HG03175 (cell line): ENCODE results near the gene DNAJC27.

ENCODE experiments used
- ATAC-seq: cut with Tn5 transposase; IDR thresholded peaks from one replicate; pipeline ENCODE4 v1.9.1; 2021; ENCODE audit warnings: mild to moderate bottlenecking, moderate library complexity; ENCODE audit not compliant: unreplicated experiment

DNAJC27 gene

DNA sequence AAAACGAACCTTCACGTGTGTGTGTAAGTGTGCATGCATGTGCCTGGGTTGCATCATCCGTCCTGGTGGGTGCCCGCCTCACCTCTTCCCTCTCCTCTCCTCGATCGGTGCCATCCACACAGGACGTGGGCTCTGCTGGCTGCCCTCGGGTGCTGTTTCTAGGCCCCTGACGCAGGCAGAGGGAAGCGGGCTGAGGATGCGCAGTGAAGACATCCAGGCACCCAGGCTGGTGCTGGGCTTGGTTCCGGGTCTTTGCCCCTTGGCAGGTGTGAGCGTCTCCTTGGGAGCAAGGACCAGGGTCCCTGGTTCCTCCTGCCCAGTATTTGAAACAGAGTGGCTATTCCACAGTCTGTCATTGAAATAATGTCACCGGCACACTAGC lies 45.5 kb downstream of the DNAJC27 start:
- no peak for ATAC-seq

DNA sequence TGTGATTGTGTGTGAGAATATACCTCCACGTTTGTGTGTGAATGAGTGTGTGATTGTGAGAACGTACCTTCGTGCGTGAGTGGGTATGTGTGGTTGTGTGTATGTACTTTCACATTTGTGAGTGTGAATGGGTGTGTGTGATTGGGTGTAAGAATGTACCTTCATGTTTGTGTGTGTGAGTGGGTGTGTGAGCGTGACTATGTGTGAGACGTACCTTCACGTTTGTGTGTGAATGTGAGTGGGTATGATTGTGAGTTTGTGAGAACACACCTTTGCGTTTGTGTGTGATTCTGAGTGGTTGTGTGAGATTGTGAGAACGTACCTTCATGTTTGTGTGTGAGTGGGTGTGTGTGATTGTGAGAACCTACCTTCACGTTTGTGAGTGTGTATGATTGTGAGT lies 45.9 kb downstream of the DNAJC27 start:
- no peak for ATAC-seq

DNA sequence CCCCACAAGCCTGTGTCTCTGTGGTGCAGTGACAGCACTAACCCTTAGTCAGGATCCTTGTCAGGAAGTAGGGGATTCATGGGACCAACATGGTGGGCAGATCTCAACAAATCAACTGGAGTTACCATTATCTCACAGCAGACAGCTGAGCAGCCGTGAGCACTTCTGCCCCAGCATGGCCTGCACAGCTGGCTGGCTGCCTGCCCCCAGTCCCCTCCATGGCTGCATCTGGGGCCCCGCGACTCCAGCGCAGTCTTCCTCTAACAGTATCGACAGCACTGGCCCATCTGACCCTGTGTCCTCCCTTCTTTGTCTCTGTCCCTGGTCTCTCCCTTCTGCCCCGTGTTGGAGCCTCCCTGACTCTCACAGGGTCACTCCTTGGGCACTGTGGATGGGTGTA lies 47.0 kb downstream of the DNAJC27 start:
- ATAC-seq: no peak

DNA sequence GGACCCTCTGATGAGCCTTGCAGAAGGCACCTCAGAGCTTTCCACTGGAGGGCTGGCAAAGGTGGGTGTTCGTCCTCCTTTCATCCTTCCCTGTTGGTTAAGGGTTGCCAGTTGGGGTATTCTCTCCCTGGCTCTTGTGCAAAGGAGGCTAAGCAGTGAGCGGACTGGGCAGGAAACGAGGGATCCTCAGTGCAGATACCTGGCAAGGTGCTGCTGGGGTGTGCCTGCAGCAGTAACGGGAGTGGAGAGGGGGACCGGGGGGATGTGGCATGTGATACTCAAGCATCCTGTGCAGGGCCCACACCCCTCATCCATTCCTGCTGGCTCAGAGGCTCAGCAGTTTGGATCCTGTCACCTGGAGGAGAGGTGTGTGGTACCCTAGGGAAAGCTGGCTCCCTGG lies 47.5 kb downstream of the DNAJC27 start:
- no peak for ATAC-seq

DNA sequence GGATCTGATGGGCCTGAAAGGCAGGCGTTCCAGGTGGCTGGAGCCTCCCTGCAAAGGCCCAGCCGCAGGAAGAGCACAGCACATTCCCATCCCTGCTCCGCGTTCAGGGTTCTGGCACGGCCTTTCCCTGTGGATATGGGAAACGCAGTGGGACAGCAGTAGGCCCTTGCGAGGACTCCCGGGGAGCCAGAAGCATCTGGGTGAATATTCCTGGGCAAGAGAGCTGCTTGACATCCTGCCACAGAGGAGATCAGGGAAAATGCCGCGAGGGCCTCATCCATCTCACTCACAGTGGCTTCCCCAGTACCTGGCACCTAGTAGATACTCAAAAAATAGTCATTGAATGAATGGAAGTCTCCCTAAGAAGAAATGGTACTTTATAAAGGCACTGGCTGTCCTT lies 48.6 kb downstream of the DNAJC27 start:
- no peak for ATAC-seq

DNA sequence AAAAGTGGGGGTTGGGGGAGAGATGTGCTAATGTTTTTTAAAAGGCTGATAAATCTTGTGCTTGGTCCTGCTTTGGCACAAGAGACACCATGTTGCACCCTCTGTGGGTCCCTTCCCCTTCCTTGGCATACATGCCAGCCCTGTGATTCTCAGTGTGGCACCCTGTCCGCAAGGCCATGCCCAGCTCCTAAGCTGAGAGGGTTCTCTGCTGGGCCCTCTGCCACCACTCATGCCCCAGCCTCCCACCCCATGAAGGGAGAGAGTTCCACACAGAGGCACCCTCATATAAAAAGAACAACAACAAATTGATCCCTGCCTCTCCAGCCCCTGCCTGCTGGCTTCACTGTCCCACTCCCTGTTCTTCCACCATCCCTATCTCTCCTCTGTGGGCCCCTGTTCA lies 49.2 kb downstream of the DNAJC27 start:
- ATAC-seq: no peak

DNA sequence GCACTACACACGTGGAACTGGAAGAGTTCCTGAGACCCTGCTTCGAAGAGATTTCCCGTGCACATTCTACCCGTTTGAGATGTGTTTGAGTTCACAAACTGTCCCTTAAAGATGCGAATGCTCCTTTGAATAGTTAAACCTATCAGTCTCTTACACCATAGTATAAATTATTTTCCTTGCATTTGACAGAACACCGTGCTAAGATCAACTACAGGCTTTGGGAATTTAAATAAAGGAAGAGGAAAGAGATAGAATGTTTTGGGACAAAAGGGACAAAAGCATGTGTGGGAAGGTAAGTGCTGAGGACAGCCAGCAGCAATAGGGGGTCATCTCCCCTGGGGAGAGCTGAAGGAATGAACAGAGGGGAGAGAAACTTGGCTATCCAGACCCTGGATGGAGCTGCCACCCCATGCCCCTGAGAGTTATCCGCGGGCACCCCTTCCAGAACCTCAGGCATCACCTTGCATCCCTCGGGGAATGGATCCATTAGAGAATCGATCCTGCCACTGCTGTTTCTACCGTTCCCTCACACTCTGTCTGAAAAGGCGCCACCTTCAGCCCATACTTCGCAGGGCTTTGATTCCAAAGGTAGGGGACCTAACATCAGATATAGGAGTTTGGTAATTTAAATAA lies 50.8 kb downstream of the DNAJC27 start:
- ATAC-seq: no peak

DNA sequence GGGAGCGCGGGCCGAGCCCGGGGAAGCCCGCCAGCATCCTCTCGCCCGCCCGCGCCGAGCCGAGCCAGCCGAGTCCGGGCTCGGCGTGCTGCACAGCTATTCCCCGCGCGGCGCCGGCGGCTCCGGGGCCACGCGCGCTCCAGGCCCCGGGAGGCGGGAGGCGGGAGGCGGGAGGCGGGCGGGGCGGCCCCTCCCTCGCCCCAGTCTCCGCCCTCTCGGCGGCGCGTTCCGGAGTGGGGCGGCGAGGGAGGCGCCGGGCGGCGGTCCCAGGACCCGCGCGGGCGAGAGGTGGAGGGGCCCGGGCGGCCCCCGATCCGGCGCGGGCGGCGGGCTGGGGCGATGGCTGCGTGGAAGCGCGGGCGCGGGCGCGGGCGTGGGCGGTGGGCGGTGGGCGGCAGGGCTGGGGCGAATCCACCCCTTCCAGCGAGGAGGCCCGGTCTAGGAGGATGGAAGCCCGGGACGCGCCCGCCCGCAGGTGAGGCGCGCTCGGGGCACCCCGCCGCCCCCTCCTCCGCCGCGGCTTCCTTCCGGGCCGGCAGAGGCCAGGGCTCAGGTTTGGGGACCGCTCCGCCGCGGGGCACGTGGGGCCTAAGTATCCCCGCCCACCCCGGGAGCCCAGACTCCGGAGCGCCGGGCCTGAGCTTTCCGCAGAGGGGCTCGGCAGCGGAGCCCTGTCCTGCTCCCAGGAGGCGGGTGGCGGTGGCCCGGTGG lies 51.5 kb downstream of the DNAJC27 start, which contains the start of gene ADCY3:
ADCY3 (minus strand) TSS at position 140 of the 711 bp plus-strand sequence. CDS start 1,250 bp downstream, outside the sequence.
- ATAC-seq: peak; percentile 52

DNA sequence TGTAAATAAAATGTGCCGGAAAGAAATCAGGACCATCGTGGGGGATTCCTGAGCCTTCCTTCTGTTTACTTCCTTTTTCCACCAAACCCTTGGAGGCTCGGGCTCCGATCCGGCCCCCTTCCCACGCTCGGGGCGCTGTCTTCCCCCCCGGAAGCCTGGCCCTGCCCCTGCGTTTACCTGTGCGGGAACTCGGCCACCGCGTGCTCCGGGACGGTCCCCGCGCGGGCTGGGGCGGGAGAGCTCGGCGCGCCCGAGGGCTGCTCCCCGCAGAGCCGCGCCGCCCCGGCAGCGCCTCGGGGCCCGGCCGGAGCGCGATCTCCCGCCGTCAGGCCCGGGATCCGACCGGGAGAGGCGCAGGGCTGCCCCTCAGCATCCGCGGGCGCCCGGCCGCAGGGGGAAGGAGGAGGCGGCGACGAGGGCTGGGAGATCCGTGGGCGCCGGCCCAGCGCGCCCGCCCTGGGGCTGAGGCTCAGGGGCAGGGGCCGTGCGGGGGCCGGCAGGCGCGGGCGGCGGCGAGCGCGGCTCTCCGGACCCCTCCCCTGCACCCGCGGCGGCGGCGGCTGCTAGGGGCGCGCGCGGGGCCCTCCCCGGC lies 52.2 kb downstream of the DNAJC27 start:
- ATAC-seq: peak; percentile 9

DNA sequence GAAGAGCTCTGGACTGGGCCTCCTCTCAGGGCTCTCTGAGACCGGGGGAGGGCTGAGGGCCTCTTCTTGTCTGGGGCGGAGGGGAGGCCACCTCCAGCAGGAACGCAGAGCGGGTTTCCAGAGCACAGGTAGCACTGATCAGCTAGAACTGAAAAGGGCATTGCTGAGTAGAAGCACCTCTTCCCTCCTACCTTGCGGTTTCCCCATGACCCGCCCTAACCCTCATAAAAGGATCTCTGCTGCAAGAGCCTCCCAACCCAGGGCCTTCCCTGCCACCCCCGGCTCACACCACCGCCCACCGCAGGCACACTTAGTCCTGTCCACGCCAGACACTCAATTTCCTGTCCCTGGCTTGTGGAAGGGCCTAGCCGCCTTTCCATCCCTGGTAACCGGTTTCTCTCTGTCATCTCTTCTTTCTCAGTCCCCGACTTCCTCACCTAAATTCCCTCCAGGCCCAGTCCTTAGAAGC lies 52.7 kb downstream of the DNAJC27 start:
- ATAC-seq: no peak

DNA sequence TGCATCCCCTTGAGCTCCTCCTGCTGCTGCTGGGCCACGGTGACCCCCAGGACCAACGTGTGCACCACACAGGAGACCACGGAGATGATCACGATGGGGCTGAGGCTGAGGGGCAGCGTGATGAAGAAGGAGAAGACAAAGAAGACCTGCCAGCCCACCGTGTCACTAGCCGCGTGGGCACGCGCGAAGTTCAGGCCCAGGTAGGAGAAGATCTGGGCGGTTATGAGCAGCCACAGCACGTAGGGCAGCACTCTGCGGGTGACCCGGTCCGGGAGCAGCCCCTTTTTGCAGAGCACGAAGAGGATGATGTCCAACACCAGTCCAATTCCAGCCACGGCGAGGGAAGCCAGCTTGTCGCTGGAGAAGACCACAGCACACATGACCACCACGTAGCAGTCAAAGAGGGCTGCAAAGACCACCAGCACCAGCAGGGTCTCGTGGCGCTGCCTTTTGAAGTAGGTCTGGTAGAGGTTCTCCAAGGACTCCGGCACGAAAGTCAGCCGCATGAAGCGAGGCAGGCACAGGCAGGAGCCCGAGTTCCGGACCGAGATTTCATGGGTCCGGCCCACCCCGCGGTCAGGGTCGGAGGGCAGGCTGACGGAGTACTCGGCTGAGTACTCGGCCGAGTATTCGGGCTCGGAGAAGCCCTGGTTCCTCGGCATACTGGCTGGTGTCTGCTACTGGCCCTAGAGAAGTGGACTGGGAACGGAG lies 53.3 kb downstream of the DNAJC27 start:
- no peak for ATAC-seq

DNA sequence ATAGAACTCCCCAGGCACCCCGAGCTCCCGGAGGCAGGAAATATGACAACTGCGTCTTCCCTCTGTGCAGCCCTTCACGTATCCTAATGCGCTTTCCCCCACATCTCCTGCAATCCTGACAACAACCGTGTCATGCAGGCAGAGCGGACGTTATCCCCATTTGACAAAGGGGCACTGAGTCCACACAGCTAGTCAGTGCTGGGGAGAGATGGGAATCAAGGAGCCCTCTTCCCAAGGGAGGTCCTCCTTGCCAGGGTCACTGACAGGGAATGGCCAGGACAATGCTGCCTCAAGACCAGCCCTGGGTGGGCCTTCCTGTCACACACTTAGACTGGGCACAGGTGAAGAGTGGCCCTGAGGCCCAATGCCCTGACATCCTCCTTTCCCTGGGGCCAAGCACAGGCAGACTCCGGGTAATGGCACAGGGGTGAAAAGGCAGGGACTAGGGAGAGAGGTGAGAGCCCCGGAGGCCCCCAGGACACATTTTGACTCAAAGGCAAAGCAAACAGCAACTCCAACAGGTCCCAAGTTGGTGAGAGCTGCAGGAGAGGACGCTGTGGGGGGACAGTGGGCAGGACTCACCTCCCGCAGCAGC lies 53.9 kb downstream of the DNAJC27 start:
- ATAC-seq: no peak

DNA sequence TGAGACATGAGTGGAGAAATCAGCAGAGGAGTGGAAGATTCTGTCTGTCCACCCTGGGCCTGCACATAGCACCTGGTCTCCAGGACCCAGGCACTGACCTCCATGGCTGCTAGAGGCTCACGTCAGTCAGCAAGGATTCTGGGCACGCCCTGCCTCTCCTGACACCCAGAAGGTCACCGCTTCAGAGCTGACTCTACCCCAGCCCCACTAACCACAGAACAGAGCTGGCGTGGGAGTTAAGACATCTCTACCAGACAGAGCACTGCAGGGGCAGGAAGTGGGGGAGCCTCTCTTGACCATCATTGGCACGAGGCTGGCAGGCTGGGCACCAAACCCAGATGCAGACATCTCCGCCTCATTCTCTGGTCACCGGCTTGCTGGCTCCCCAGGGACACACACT lies 54.7 kb downstream of the DNAJC27 start:
- no peak for ATAC-seq

DNA sequence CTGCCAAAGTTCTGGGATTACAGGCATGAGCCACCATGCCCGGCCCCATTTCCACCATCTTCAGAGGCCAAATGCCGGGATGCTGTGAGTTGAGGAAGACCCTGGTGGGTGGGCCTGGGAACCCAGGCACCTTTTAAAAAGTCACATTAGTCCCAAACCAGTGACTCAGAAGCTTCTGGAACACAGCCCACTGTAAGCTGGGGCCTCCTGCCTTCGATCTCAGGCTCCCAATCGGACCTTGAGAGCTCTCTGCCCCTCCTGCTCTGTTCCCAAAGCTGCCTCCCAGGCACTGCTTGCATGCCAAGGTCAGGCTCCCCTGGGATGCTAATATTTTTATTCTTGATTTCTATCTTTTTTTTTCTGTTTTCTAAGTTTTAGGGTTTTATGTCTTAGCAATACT lies 56.0 kb downstream of the DNAJC27 start:
- no peak for ATAC-seq

DNA sequence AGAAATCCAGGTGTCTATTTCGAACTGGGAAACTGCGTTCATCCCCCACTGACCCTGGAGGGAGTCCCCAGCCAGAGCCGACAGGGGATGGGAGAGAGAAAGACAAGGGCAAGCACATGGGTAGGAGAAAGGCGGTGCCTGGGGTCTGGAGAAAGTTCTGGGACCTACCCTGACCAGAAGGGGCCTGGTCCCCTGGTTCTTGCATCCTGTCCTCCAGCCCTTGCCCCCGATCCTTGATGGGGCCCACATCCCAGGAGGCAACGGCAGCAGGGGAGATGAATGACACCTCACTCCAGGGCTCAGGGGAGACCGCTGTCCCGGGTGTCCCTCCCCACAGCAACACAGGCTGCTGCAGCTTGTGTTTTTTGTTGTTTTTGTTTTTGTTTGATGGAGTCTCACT lies 56.6 kb downstream of the DNAJC27 start:
- ATAC-seq: no peak

DNA sequence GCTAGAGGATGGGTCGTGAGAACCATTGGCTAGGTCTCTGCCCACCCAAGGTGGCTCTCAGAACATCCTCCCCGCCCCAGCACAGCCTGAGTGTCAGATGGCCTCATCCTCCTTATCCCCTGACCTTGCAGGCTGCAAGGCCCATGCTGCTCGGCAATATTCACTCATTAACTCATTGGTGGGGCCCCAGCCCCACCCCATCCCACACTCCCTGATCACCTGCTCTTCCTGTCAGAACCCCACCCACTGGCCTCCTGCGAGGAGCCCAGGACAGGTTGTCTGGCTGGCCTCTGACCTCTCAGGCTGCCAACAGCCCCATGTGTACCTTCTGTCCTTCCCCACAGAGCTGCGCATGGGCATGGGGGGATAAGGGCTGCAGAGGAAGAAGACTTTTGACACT lies 57.0 kb downstream of the DNAJC27 start:
- no peak for ATAC-seq

DNA sequence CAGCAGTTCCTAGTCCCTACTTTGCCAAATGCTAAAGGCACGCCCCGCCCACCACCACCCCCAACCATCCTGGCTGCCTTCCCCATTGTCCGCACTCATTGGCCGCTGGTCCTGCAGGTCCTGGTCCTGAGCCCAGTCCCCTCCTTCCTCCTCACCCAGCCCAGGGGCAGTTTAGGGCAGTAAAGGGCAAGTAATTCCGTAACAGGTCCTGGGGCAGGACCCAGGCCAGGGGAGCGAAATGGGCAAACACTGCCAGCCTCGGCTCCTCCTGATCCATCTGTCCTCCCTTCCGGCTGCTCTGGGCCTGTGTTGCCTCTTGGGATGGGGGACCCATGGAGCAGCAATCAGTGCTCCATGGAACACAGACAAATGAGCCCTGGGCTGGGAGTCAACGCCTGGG lies 57.8 kb downstream of the DNAJC27 start:
- ATAC-seq: no peak

DNA sequence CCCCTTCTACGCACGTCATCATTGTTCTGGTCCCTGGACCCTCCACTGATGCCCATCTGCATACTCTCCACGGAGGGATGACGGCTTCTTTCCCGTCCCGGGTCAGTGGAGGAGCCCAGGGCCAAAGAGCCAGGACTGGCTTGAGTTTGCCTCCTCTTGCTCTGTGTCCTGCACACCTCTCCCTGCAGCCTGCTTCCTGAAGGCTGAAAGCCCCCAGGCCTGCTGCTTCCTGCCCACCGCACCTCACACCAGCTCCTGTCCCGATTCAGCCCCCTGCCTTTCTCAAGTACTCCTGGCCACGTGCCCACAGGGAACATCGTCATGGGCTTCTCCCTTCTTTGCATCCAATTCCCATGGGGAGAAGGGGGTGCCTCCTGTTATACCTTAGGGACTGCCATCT lies 58.8 kb downstream of the DNAJC27 start:
- ATAC-seq: no peak

DNA sequence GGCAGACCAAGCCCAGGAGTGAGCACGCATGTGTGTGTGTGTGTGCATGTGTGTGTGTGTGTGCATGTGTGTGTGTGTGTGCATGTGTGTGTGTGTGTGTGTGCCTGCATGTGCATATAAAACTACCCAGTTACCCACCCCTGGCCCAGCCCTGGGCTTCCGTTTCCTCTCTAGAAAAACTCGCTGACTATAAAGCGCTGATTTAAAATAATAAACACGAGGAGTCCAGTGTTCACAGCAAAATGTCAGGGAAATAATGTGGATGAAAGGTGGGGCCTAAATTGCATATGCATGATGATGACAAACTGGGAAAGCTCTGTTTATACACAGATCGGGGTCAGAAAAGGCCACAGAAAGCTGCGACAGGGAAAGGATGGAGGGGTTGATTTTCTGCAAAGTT lies 59.2 kb downstream of the DNAJC27 start:
- ATAC-seq: no peak

DNA sequence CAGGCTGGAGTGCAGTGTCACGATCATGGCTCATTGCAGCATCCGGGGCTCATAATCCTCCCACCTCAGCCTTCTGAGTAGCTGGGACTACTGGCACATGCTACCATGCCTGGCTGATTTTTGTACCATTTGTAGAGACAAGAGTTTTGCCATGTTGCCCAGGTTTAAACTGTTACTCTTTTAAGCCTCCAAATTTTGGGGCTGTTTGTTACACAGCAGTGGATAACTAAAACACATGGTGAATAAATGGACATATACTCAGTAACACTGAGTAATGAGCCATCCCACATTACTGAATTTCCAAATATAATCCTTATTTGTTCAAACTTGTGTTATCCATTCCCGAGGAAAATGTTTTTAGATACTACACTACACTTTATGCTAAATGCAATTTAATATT lies 61.5 kb downstream of the DNAJC27 start:
- ATAC-seq: no peak

DNA sequence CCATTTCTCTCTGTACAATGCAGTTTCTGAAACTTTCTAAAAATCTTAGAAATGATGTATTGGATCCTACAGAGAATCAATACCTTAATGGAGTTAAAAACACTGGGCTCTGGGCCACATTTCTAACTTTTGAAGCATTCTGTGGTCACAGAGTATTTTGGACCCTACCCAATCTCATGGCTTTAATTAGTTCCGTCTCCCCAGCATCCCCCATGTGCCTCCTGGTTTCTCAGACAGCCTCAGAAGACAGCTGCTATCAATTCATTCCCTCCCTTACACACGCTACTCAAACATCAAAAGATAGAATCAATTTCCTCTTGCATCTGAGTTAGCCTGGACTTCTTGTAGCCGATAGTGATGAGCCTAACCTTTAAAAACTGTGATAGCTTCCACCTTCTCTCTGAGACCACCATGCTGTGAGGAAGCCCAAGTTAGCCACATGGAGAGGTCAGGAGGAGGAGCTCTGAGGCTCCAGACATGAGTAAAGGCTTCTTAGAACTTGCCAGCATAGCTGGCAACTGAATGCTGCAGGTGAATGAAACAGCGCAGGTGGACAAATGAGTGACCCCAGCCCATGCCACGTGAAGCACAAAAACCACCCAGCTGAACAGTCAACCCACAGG lies 62.1 kb downstream of the DNAJC27 start:
- no peak for ATAC-seq
